GM18517 (cell line): Measurements from ENCODE around the gene ARHGAP10.
A peak's percentile ranks its signal among the peaks of the same experiment; 100 is the strongest.
"Not testable (repeated sequence)": the region's sequence is repeated elsewhere in the genome, so short reads cannot be mapped to it uniquely, and the experiment has no call there.

ENCODE experiments used
- ATAC-seq: cut with Tn5 transposase; IDR thresholded peaks from one replicate; pipeline ENCODE4 v1.9.1; 2021; ENCODE audit warnings: mild to moderate bottlenecking, moderate library complexity; ENCODE audit not compliant: unreplicated experiment

ARHGAP10 gene

GRCh38 chr4:147975933-147976928 lies 244.3 kb downstream of the ARHGAP10 start:
- ATAC-seq, result no peak

GRCh38 chr4:147980586-147980985 lies 248.7 kb downstream of the ARHGAP10 start:
- no peak for ATAC-seq

DNA sequence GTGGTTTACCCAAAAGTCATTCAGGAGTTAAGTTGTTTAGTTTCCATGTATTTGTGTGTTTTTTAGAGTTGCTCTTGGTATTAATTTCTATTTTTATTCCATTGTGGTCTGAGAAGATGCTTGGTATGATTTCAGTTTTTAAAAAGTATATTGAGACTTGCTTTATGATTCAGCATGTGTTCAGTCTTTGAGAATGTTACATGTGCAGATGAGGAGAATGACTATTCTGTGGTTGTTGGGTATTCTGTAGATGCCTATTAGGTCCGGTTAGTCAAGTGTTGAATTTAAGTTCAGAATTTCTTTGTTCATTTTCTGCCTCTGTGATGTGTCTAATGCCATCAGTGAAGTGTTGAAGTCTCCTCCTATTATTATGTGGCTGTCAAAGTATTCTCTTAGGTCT lies 249.4 kb downstream of the ARHGAP10 start:
- peak; percentile 98 for ATAC-seq

DNA sequence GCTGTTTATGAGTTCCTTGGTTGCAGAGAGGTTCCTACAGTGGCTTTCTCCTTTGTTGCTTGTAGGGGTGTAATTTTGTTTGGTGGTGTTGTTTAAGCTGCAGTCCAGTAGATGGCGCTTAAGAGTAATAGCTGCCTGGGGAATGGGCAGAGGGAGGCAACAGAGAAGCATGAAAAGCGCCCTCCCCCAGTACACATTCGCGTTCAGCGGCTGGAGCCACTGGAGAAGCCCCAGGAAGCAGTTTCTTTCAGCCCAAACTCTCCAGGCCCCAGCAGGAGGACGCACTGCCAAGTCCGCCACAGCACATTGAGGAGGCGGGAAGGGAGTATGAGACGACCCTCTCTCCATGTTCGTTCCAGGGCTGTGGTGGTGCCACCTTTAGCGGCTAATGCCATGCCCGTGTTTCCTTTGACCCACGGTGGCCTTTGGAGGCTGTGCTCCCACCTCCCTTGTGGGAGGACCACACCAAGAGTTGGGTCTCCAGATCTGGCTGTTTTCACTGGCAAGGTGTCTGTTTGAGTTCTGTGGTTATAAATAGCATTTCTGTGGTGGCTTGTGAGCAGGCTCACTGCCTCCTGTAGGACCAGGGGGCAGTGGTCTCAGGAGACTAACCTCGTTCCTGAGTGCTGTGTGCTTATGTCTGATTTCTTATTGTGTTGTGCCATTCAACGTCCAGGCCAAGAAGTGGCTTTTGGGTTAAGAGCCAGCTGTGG lies 252.3 kb downstream of the ARHGAP10 start:
- no peak for ATAC-seq

DNA sequence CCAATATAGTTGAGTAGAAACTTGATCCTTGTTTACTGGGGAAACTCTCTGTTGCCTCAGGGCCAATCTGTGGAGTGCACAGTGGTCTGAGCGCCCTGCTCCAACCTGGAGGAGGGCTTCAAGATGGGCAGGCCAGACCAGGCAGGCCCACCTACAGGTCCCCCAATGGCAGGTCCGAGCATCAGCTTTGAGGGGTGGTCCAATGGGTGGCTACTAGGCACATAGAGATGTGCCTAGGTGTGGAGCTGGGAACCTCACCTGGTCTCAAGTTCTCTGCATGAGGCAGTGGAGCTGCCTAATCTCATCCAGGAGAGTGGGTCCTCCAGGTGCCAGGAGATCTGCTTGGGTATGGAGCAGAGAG lies 252.9 kb downstream of the ARHGAP10 start:
- no peak for ATAC-seq

DNA sequence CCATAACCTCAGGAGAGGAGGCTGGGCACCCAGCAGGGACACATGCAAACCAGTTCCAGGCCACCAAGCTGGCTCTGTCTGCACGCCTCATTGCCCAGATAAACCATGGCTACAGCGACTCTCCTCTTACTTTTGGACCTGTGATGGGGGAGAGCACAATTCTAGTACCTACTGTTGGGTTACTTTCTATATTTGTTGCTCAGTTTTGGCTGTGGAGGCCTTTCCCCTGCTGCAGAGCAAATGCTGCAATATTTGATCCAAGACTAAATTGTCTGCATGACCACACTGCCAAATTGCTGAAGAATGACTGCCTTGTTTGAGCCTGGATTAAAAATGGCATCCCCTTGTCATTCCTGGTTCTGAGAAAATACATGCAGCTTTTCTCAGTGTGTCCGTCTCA lies 253.5 kb downstream of the ARHGAP10 start:
- ATAC-seq, result no peak

GRCh38 chr4:147987252-147987651 lies 255.4 kb downstream of the ARHGAP10 start:
- ATAC-seq, result peak; percentile 61

DNA sequence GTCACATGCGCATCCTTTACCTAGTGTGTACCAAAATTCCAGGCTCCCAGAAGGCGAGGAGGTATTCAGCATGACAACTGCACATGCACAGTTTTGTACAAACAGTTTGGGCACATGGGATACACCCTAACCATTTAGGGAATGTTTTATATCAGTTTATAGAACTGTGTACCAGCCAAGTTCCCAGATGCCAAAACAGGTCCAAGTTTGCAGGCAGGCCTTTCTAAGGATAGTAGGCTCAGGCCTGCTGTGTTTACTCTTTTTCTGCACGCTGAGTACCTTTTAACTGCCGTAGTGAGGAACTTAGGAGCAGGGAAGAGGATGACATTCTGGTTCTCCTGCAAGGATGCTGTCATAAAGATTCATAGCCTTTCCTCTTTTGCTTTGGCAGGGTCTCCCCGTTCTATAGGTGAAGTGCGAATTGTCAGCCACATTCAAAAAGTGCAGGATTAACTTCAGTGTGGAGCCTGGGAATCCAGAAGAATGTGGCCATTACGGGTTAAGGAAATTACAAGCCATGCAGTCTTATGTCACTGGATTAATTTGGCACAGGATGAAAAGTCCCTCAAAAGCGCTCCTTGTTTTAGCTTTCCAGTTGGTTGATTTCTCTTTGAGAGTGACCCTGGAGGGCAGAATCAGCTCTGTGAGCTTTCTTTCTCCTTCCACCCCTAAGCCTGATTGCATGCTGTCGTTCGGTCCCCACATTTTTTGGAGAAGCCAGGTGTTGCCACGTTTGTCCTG lies 259.8 kb downstream of the ARHGAP10 start:
- ATAC-seq, result no peak

DNA sequence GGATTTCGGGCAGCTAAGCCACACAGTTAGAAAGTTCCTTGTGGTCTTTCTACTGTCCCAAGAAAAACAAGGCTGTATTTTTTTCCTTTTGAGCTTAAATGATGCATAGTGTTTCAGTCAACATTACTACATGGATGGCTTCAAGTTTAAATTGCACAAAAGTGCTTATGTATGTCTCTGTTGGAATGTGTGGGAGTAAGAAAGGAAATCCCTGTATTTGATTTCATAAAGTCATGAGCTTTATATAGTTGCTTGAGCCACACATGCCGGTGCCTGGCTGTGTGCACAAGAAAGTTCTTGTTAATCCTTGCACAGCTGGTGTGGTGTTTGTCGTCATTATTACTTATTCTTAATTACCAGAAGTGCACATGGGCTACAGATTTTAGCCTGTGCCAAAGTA lies 262.2 kb downstream of the ARHGAP10 start:
- ATAC-seq, result no peak

DNA sequence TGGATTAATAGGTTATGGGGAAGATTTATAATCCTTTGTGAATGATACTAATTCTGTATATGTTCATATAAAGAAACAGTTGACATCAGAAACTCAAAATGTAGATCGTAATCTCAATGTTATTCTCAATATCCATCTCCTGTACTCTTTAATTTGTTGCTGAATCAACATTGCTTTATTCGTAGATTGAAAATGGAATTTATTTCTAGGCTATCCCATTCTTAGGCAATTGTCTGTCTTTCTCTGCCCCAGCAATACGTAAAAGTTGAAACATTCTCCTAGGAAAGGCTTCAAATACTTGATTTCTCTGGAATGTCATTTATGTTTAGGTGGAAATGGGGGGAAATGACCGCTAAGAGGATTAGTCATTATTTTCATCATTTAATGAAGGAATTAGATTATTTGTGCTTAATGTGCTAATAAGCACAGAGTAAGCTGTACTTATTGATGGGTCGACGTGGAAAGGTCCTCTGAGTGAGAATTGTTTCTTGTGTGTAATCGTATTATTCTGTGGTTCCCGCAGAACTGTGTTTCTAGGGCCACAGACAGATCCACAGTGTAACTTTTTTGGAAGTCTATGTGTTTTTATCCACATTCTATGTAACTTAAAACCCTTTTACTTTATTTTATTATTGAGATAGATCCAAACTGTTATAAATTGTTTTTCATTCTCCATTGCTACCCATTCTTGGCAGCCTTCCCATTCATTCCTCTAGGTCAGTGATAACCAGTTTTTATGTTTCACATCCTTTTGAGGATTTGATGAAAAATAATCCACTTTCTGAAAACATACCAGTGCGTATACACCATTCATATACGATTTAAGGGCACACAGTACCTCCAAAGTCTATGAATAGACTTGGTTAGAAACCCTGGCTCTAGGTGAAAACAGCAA lies 262.9 kb downstream of the ARHGAP10 start:
- no peak for ATAC-seq

DNA sequence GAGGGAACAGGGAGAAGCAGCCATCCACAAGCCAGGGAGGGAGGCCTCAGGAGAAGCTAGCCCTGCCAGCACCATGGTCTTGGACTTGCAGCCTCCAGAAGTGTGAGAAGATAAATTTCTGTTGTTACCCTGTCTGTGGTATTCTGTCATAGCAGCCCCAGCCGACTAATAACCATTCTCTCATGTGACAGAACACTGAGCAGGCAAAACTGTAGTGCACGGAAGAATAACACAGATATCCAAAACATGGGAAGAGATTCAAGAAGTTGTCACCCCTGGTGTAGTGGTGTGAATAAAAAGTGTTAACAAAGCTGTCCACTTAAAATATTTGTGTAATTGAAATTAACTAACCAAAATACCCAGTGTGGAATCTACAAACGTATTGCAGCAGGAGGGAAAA lies 265.0 kb downstream of the ARHGAP10 start:
- no peak for ATAC-seq

DNA sequence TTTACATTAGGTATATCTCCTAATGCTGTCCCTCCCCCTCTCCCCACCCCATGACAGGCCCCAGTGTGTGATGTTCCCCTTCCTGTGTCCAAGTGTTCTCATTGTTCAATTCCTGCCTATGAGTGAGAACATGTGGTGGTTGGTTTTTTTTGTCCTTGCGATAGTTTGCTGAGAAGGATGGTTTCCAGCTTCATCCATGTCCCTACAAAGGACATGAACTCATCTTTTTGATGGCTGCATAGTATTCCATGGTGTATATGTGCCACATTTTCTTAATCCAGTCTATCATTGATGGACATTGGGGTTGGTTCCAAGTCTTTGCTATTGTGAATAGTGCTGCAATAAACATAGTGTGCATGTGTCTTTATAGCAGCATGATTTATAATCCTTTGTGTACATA lies 268.1 kb downstream of the ARHGAP10 start:
- ATAC-seq, result not testable (repeated sequence)

- ATAC-seq, result no peak
Measured at GRCh38 chr4:148004228-148004857, 272.5 kb downstream of the ARHGAP10 start.

DNA sequence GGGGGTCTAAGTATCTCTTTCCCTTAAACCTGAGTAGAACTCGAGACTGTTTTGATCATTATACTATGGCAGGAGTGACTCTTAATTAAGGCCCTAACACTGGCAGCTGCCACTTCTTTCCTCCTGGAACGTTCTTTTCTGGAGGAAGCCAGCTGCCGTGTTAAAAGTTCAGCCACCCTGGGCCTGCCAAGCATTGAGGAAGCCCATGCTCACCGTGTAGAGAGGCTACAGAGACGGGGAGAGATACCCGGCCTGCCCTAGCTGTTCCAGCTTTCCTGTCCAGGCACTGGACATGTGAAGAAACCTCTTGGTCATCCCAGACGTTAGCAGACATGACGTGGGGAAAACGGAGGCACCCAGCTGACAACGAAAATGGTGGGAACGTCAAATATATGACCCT lies 274.1 kb downstream of the ARHGAP10 start:
- no peak for ATAC-seq

- ATAC-seq, result no peak
Measured at GRCh38 chr4:148007314-148007760, 275.4 kb downstream of the ARHGAP10 start.

DNA sequence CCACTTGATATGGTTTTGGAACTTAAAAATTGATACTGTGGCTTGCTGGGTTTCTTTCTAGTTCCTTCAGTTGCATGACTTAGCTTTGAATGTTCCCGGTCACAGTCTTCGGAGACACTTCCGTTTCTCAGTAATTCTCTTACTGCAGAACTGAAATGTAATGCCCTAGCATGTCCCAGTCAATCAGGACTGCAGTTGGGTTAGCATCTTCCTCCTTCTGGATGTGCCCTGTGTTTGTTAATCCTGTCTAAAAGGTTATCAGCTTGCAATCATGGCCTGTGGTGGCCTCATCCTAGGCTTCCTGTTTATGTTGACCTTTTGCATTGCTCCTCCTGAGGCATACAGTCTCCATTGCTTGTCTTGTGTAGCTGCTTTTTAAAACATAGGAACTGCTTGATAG lies 275.9 kb downstream of the ARHGAP10 start:
- ATAC-seq, result no peak

GRCh38 chr4:148015058-148015457 lies 283.2 kb downstream of the ARHGAP10 start:
- no peak for ATAC-seq

DNA sequence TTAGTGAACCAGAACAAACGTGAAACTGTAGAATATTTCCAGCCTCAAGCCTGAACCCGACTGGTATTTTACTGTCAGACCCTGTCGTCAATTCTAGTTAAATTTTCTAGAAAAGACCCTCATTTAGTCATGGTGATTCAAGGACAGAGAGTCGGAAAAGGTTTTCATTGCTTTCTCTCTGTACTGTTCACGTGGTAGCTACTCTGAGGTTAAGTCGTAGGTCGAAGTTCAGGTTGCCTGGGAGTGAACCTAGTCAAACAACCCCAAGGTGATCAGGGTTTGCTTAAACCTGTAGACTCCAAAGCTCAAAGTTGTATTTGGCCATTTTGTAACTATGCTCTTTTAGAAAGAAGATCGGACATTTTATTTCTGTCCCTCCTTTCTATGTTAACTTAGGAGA lies 283.6 kb downstream of the ARHGAP10 start:
- no peak for ATAC-seq

- ATAC-seq, result no peak
Measured at GRCh38 chr4:148016063-148016637, 284.3 kb downstream of the ARHGAP10 start.
